ENCODE data around the gene AFP. TPM values are rescaled to one million over a fixed set of nuclear protein-coding genes. Genes with fewer than 3 reads are reported as not detected.

The AFP gene
- total RNA-seq (2013): not detected
- polyA plus RNA-seq: not detected
- polyA minus RNA-seq: not detected in 2 replicates
- total RNA-seq: 0 to 1.8 (median 0.04) reads per million in 11 experiments

DNA sequence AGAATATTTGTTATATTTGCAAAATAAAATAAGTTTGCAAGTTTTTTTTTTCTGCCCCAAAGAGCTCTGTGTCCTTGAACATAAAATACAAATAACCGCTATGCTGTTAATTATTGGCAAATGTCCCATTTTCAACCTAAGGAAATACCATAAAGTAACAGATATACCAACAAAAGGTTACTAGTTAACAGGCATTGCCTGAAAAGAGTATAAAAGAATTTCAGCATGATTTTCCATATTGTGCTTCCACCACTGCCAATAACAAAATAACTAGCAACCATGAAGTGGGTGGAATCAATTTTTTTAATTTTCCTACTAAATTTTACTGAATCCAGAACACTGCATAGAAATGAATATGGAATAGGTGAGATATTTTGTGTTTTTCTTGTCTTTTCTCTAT is at the start of gene AFP:
Gene AFP (plus strand): TSS at position 238 of the 400 bp plus-strand sequence. CDS start 42 bp downstream, at position 280.
- Mint-ChIP-seq H3K4me3 (no peak within 1 kb of the TSS), H3K27ac (no peak within 1 kb of the TSS), H3K9me3 (no peaks in the 10 kb centered on the region), H3K36me3 (no peaks in the 10 kb centered on the region), H3K4me1 (no peaks in the 10 kb centered on the region), H3K27me3 (ENCODE audit: low read depth in 3 of 3) (no peaks in the 10 kb centered on the region)
- no peaks in the 10 kb centered on the region for H3K36me3 ChIP-seq (replicated peaks in 1 of 2; ENCODE audit: control insufficient read depth in 1 of 2, insufficient read depth in 2 of 2, low read length in 2 of 2)
- H3K79me2 ChIP-seq (ENCODE audit: insufficient read depth, low read length): no peaks in the 10 kb centered on the region
- H3K27ac ChIP-seq (ENCODE audit: low read depth in 1 of 2, low read length in 2 of 2): no peak within 1 kb of the TSS
- H4K20me1 ChIP-seq (ENCODE audit: insufficient read depth, low read length): no peaks in the 10 kb centered on the region
- no peak within 1 kb of the TSS for H3K4me3 ChIP-seq (replicated peaks in 1 of 3; ENCODE audit: low read depth in 2 of 3, low read length in 3 of 3)
- H2AFZ ChIP-seq (ENCODE audit: insufficient read depth, low read depth, low read length, poor library complexity, severe bottlenecking): no peak within 1 kb of the TSS
- no CpG with 5 or more reads among the region's 1 CpG for WGBS (ENCODE audit: insufficient coverage)
- intact Hi-C loops (cut with micrococcal nuclease): no loop called here
- no peak within 1 kb of the TSS for H3K9ac ChIP-seq (ENCODE audit: insufficient read depth, low read length, poor library complexity, severe bottlenecking)
- no peaks in the 10 kb centered on the region for H3K27me3 ChIP-seq (ENCODE audit: control insufficient read depth in 2 of 2, insufficient read depth in 2 of 2, low read length in 2 of 2)
- H3K4me2 ChIP-seq (replicated peaks; ENCODE audit: extremely low read depth, low read length, poor library complexity, severe bottlenecking): no peak within 1 kb of the TSS
- no peak for DNase-seq
- no peaks in the 10 kb centered on the region for H3K4me1 ChIP-seq (ENCODE audit: control insufficient read depth in 1 of 2, insufficient read depth in 2 of 2, low read length in 2 of 2)
- TF ChIP-seq, protein P1, sequence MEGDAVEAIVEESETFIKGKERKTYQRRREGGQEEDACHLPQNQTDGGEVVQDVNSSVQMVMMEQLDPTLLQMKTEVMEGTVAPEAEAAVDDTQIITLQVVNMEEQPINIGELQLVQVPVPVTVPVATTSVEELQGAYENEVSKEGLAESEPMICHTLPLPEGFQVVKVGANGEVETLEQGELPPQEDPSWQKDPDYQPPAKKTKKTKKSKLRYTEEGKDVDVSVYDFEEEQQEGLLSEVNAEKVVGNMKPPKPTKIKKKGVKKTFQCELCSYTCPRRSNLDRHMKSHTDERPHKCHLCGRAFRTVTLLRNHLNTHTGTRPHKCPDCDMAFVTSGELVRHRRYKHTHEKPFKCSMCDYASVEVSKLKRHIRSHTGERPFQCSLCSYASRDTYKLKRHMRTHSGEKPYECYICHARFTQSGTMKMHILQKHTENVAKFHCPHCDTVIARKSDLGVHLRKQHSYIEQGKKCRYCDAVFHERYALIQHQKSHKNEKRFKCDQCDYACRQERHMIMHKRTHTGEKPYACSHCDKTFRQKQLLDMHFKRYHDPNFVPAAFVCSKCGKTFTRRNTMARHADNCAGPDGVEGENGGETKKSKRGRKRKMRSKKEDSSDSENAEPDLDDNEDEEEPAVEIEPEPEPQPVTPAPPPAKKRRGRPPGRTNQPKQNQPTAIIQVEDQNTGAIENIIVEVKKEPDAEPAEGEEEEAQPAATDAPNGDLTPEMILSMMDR (IDR thresholded peaks at IDR 0.05): no peak
- H3K9me3 ChIP-seq (replicated peaks in 1 of 2; ENCODE audit: control insufficient read depth in 1 of 2, insufficient read depth in 1 of 2, low read length in 2 of 2): no peaks in the 10 kb centered on the region

DNA sequence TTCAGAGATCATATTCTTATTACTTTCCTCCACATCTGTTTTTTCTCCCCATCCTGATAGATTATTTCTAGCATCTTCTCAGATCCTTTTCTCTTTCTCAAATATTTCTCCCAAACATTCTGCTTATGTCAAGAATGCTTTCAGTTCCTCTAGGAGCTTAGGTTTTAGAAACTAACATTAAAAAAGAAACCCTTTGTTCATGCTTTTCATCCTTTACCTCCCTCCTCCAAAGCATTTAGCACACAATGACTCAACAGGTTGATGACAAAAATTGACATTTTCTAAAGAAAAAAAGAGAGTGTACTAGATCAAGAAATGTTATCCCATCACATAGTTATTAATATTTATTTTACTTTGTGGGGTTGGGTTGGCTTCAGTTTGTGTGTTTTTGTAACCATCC is 48.5 kb upstream of the AFP start:
- Histone ChIP-seq H3K9ac (ENCODE audit: insufficient read depth, low read length, poor library complexity, severe bottlenecking) (no peak overlapping the region), H3K27me3 (ENCODE audit: control insufficient read depth in 2 of 2, insufficient read depth in 2 of 2, low read length in 2 of 2) (no peaks in the 10 kb centered on the region), H4K20me1 (ENCODE audit: insufficient read depth, low read length) (no peaks in the 10 kb centered on the region), H3K4me1 (ENCODE audit: control insufficient read depth in 1 of 2, insufficient read depth in 2 of 2, low read length in 2 of 2) (no peaks in the 10 kb centered on the region), H3K27ac (ENCODE audit: low read depth in 1 of 2, low read length in 2 of 2) (no peak overlapping the region), H3K79me2 (ENCODE audit: insufficient read depth, low read length) (no peaks in the 10 kb centered on the region), H3K4me3 (replicated peaks in 1 of 3; ENCODE audit: low read depth in 2 of 3, low read length in 3 of 3) (no peak overlapping the region), H3K4me2 (replicated peaks; ENCODE audit: extremely low read depth, low read length, poor library complexity, severe bottlenecking) (no peak overlapping the region), H2AFZ (ENCODE audit: insufficient read depth, low read depth, low read length, poor library complexity, severe bottlenecking) (no peak overlapping the region), H3K9me3 (replicated peaks in 1 of 2; ENCODE audit: control insufficient read depth in 1 of 2, insufficient read depth in 1 of 2, low read length in 2 of 2) (no peaks in the 10 kb centered on the region), H3K36me3 (replicated peaks in 1 of 2; ENCODE audit: control insufficient read depth in 1 of 2, insufficient read depth in 2 of 2, low read length in 2 of 2) (no peaks in the 10 kb centered on the region)
- intact Hi-C loops (cut with micrococcal nuclease): no loop called here
- no peaks in the 10 kb centered on the region for H3K4me1 Mint-ChIP-seq
- H3K4me3 Mint-ChIP-seq: no peak overlapping the region
- H3K27me3 Mint-ChIP-seq (ENCODE audit: low read depth in 3 of 3): peaks cover 0 to 2% (median 0%) of the 10 kb centered on the region in 3 donors
- H3K9me3 Mint-ChIP-seq: peaks cover 0 to 10% (median 4%) of the 10 kb centered on the region in 7 donors
- no peak overlapping the region for H3K27ac Mint-ChIP-seq
- TF ChIP-seq, protein P1 (IDR thresholded peaks at IDR 0.05): no peak
- H3K36me3 Mint-ChIP-seq: no peaks in the 10 kb centered on the region
- DNase-seq: no peak

Data from CD14-positive monocyte (primary cell).